HG02763 (cell line): ENCODE results near the gene SLC22A23.

Experiments used
- ATAC-seq: cut with Tn5 transposase; IDR thresholded peaks from one replicate; pipeline ENCODE4 v1.9.1; 2021; ENCODE audit warnings: mild to moderate bottlenecking, moderate library complexity; ENCODE audit not compliant: unreplicated experiment

The SLC22A23 gene

GRCh38 chr6:3423439-3424184, 33.2 kb downstream of the SLC22A23 start:
- no peak for ATAC-seq

GRCh38 chr6:3422435-3423070, 34.3 kb downstream of the SLC22A23 start:
- ATAC-seq, result no peak

GRCh38 chr6:3421791-3422434, 34.9 kb downstream of the SLC22A23 start:
- no peak for ATAC-seq

- no peak for ATAC-seq
Observed at GRCh38 chr6:3421143-3421542, 35.7 kb downstream of the SLC22A23 start.

- no peak for ATAC-seq
Observed at GRCh38 chr6:3419624-3420272, 37.1 kb downstream of the SLC22A23 start.

GRCh38 chr6:3418496-3419060, 38.3 kb downstream of the SLC22A23 start:
- ATAC-seq, result no peak

- ATAC-seq, result no peak
Observed at GRCh38 chr6:3417473-3417872, 39.4 kb downstream of the SLC22A23 start.

- no peak for ATAC-seq
Observed at GRCh38 chr6:3415490-3415889, 41.4 kb downstream of the SLC22A23 start.

- no peak for ATAC-seq
Observed at GRCh38 chr6:3415082-3415453, 41.8 kb downstream of the SLC22A23 start.

GRCh38 chr6:3414327-3415081, 42.3 kb downstream of the SLC22A23 start:
- ATAC-seq, result no peak

- ATAC-seq, result no peak
Observed at GRCh38 chr6:3413592-3413991, 43.3 kb downstream of the SLC22A23 start.

- ATAC-seq, result no peak
Observed at GRCh38 chr6:3412779-3413500, 43.9 kb downstream of the SLC22A23 start.

GRCh38 chr6:3411967-3412778, 44.7 kb downstream of the SLC22A23 start:
- ATAC-seq, result no peak

GRCh38 chr6:3410385-3411360, 46.2 kb downstream of the SLC22A23 start:
- ATAC-seq, result no peak

- no peak for ATAC-seq
Observed at GRCh38 chr6:3409699-3410384, 47.0 kb downstream of the SLC22A23 start.

- ATAC-seq, result no peak
Observed at GRCh38 chr6:3408665-3409064, 48.2 kb downstream of the SLC22A23 start.

- no peak for ATAC-seq
Observed at GRCh38 chr6:3407840-3408239, 49.0 kb downstream of the SLC22A23 start.
